DMS79 (cell line): ENCODE results near the gene SPEF2.
"Not testable (repeated sequence)": the region's sequence is repeated elsewhere in the genome, so short reads cannot be mapped to it uniquely, and the experiment has no call there.

Experiments used
- DNase-seq: peaks from one replicate; lab custom pipeline; 2025; lab: John Stamatoyannopoulos, UW

Gene SPEF2

DNA sequence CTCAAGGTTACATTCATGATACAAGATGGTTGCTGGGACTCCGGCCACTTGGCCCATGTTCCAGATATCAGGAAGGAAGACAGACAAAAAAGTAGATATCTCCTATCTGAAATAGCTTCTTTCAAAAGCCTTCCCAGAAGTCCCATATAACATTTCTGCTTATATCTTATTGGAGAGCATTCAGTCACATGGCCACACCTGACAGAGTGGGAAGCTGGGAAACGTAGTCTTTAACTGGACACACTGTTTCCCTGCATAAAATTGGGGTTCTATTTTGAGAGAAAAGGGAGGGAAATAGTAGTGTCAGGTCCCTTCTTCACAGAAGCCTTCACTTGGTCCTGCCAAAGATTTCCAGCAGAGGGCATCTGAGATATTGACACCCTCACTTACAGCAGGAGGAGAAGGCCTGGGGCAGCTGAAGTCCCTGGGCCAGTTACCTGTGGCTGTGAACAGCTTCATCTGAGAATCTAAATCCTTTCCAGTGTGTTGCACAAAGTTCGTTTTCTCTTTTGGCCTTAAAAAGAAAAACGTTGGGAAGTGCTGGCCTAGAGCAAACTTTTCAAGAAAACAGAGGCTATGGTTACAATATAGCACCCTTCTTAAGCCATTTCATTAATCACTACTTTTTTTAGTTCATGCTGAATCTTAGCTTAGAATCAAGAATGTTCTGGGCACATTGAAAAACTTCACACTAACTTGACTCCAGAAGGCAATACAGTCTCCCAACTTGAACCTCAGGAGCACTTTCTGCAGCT lies 33.5 kb downstream of the SPEF2 start:
- no peak for DNase-seq

- no peak for DNase-seq
Observed at GRCh38 chr5:35656721-35657120, 39.1 kb downstream of the SPEF2 start.

DNA sequence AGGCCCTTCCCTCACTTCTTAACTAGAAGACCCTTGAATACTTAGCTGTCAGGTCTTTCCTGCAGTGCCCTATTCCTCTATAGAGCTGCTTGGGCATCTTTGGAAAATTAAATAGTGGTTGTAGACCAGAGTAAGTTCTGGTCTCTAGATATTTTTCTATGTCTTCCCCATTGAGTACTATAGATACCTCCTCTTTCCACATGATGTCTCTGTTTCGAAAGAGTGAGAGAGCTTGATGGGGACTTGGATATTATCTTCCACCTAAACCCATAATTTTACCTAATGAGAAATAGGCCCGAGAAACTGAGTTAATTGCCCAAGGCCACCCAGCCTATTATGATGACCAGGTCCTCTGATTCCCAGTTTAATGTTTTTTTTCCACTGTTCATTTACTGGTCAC lies 40.2 kb downstream of the SPEF2 start:
- no peak for DNase-seq

- DNase-seq: no peak
Observed at GRCh38 chr5:35659556-35659955, 41.9 kb downstream of the SPEF2 start.

DNA sequence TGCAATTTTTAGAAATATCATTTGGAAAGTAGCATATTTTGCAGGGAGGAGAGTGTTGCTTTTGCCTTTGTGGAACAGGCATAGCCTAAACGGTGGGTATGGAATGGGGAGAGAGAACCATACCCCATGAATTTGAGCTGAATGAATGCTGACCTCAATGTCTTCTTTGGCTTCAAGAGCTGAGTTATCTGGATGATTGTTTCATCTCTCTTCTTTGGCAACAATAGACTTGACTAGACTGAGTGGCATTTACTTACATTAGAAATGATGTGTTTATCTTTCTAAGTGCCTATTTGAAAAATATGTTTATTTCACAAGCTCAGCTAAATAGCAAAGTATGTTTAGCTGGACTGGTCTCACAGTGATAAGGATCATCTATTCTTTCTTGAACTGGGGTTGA lies 42.8 kb downstream of the SPEF2 start:
- no peak for DNase-seq

- no peak for DNase-seq
Observed at GRCh38 chr5:35664584-35664983, 46.9 kb downstream of the SPEF2 start.

DNA sequence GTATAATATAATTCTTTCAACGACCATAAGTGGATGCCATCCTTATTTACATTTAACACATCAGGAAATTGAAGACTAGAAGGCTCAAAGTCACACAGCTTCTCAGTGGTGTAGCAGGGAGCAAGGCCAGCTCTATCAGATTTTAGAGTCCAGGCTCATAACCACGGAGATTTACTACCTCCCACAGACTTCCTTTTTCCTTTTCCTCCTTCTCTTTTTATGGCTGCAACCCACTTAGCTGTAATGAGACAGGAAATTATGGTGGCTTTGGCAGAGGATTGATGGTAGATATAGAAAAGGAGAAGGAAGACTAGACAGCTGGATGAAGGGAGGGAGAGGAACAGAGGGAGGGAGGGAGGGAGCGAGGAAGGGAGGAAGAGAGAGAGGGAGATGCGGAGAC lies 47.4 kb downstream of the SPEF2 start:
- DNase-seq: no peak

GRCh38 chr5:35668319-35668718 lies 50.7 kb downstream of the SPEF2 start:
- DNase-seq: no peak

- DNase-seq: no peak
Observed at GRCh38 chr5:35668794-35669193, 51.1 kb downstream of the SPEF2 start.

DNA sequence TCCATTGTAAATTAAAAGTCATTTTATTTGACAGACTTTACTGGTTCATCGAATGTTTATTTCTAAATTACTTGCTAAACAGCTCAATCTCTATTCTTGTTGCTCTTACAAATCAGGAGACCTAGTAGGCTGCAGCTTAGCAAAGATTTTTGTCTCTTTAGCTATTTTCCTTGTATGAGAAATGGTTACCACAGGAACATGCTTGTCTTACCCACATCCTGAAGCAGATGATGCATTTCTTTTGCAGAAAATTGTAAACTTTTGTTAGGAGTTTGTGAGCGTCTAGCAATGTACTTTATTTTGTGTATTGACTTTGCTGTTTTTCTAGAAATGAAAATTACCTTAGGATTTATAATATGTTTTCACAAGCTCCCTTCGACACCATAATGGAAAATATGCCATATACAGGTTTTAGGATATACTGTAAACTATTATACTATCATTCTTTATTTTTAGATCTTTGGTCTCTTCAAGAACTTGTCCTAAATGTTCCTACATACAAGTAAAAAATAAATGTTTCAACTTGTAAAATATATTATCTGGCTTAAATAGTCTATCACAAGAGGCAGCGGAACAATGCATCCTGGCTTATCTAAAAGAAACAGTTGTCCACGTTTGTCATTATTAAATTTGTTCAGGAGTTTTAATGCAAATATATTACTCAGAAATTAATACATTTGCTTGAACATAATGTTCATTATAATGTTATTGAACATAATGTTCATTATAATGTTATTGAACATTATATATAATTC lies 54.1 kb downstream of the SPEF2 start:
- DNase-seq: no peak

GRCh38 chr5:35672296-35672655 lies 54.6 kb downstream of the SPEF2 start:
- DNase-seq: not testable (repeated sequence)

GRCh38 chr5:35672995-35673394 lies 55.3 kb downstream of the SPEF2 start:
- no peak for DNase-seq

DNA sequence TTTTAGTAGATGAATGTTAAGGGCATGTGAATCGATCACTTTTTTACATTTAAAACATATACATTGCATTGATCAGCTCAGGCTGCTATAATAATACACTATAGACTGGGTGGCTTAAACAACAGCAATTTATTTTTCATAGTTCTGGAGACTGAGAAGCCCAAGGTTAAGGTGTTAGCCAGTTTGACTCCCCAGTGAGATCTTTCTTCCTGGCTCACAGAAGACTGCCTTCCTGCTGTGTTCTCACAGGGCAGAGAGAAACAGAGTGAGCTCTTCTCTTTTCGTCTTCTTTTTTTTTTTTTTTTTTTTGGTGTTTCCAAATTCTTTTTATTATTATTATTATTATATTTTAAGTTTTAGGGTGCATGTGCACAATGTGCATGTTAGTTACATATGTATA lies 56.4 kb downstream of the SPEF2 start:
- DNase-seq: no peak

DNA sequence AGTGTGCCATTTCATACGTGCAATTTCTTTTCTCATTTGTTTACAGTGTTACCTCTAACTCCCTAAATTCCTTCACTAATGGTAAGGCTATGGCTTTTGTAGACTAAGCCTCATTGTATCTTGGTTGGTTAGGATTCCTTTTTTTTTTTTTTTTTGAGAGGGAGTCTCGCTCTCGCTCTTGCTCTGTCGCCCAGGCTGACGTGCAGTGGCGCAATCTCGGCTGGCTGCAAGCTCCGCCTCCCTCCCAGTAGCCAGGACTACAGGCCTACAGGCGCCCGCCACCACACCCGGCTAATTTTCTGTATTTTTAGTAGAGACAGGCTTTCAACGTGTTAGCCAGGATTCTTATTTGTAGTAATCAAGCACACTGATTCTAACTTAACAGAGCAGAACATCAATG lies 57.7 kb downstream of the SPEF2 start:
- no peak for DNase-seq

GRCh38 chr5:35677878-35678277 lies 60.2 kb downstream of the SPEF2 start:
- no peak for DNase-seq

GRCh38 chr5:35678661-35679060 lies 61.0 kb downstream of the SPEF2 start:
- DNase-seq: no peak

- no peak for DNase-seq
Observed at GRCh38 chr5:35679357-35679756, 61.7 kb downstream of the SPEF2 start.

DNA sequence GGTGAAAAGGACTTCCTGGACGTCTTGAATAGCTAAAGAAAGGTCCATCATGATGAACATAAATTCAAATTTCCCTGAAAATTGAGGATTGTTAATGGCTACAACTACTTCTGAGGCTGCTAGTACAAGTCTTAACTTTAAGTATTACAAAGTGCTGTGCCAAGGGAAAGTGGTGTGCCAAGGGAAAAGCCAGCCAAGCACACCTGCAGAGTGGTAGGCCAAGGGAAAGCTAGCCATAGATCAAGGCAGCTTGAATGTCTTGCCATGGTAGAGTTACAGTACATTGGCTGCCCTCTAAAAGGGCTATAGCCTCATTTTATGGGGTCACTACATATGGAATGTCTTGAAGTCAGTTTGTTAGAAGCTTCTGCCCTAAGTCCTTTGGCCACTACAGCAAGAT lies 64.2 kb downstream of the SPEF2 start:
- no peak for DNase-seq

- DNase-seq: no peak
Observed at GRCh38 chr5:35683466-35683865, 65.8 kb downstream of the SPEF2 start.

DNA sequence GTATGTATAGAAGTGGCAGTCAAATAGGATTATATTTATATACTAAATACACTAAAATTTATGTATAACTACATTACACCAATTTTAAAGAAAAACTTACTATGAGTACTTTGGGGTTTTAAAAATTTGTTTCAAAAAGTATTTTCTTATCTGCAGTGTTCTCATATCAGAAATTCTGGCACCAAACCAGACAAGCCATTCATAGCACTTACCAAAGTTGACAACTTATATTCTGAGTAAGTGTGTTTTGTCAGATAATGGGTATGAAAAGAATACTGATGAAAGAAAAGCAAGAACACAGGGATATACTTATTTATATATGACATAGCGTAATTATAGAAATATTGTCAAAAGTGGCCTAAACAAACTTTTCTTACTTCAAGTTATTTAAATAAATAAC lies 67.5 kb downstream of the SPEF2 start:
- no peak for DNase-seq

GRCh38 chr5:35687961-35688360 lies 70.3 kb downstream of the SPEF2 start:
- DNase-seq: no peak

DNA sequence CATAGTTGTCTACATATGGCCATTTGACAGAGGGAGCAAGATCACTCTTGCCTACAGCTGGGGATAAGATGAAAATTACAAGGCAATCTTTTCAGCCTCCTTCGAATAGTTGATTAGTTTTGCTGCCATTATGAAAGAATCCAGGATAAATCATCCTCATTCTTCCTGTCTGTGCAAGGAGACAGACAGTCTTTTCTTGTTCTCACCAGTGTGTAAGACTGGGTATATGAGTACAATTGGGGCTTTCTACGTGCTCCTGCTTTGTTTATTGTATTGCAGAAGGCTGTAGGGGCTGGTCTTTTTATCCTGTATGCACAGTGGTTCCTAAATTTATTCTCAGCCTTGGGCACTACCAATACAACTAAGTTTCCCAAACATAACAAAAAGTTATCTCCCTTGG lies 76.8 kb downstream of the SPEF2 start:
- no peak for DNase-seq

DNA sequence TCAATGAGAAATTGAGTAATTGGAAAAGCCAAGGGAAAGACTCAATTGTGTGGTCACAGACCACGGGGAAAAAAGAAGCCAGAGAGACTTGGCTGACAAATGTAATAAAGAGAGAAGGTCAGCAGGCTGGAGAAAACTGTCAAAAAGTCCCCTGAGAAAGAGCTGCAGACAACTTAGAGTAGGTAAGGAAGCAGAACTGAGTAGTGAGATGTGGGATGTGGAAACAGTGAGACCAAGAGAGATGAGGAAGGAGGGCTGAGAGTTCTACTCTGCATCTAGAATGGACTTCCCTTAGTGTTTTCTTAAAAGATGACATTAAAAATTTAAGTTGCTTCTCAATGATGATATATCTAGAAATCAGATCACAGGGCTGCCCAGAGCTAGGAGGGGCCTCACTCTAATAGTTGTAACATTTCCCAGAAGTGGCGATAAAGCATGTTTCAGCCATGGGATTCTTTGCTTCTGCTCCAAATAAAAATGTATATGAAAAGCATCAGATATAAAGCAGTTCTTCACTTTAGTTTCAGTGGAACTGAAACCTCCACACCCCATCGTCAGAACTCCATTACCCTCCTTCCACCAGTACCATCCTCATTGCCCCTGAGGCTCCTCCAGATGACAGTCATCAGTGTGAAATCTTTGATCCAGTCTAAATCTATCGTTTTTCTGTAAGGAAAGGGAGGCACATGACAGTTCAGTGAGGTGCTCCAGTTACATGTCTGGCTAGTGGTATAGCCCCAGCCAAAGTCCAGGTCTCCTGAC lies 80.6 kb downstream of the SPEF2 start:
- no peak for DNase-seq
